ENCODE results near the gene CCDC68.

Gene CCDC68

GRCh38 chr18:54957996-54958395 is 1.3 kb downstream of the CCDC68 start:
- no peak for DNase-seq

- no peak for DNase-seq
Observed at GRCh38 chr18:54957296-54957832, 1.9 kb downstream of the CCDC68 start.

GRCh38 chr18:54956506-54956905 is 2.8 kb downstream of the CCDC68 start:
- DNase-seq, result no peak

- DNase-seq, result no peak
Observed at GRCh38 chr18:54952026-54952425, 7.2 kb downstream of the CCDC68 start.

GRCh38 chr18:54950221-54950620 is 9.0 kb downstream of the CCDC68 start:
- DNase-seq, result no peak

- no peak for DNase-seq
Observed at GRCh38 chr18:54949588-54949987, 9.7 kb downstream of the CCDC68 start.

GRCh38 chr18:54948350-54948837 is 10.9 kb downstream of the CCDC68 start:
- no peak for DNase-seq

- no peak for DNase-seq
Observed at GRCh38 chr18:54947091-54947490, 12.2 kb downstream of the CCDC68 start.

GRCh38 chr18:54946149-54946581 is 13.1 kb downstream of the CCDC68 start:
- no peak for DNase-seq

- DNase-seq, result no peak
Observed at GRCh38 chr18:54945576-54946125, 13.6 kb downstream of the CCDC68 start.

GRCh38 chr18:54942569-54942968 is 16.7 kb downstream of the CCDC68 start:
- no peak for DNase-seq

GRCh38 chr18:54942144-54942543 is 17.1 kb downstream of the CCDC68 start:
- DNase-seq, result no peak

- no peak for DNase-seq
Observed at GRCh38 chr18:54939361-54939917, 19.8 kb downstream of the CCDC68 start.

- DNase-seq, result no peak
Observed at GRCh38 chr18:54938506-54938905, 20.8 kb downstream of the CCDC68 start.

- DNase-seq, result no peak
Observed at GRCh38 chr18:54932472-54932871, 26.8 kb downstream of the CCDC68 start.

GRCh38 chr18:54931152-54931551 is 28.1 kb downstream of the CCDC68 start:
- DNase-seq, result no peak

- DNase-seq, result no peak
Observed at GRCh38 chr18:54928236-54928635, 31.0 kb downstream of the CCDC68 start.

GRCh38 chr18:54926593-54927325 is 32.5 kb downstream of the CCDC68 start:
- DNase-seq, result no peak

- DNase-seq, result no peak
Observed at GRCh38 chr18:54924948-54925347, 34.3 kb downstream of the CCDC68 start.

GRCh38 chr18:54923339-54923956 is 35.8 kb downstream of the CCDC68 start:
- no peak for DNase-seq

- no peak for DNase-seq
Observed at GRCh38 chr18:54919412-54919811, 39.8 kb downstream of the CCDC68 start.

GRCh38 chr18:54918060-54918459 is 41.2 kb downstream of the CCDC68 start:
- DNase-seq, result no peak

GRCh38 chr18:54916507-54916906 is 42.8 kb downstream of the CCDC68 start:
- DNase-seq, result no peak

GRCh38 chr18:54914816-54915215 is 44.4 kb downstream of the CCDC68 start:
- no peak for DNase-seq
